GM12878 (cell line): Measurements from ENCODE around the gene SLX9. TPM values are rescaled to one million over a fixed set of nuclear protein-coding genes. Genes with fewer than 3 reads are reported as not detected.

Experiments used
- BHLHE40 ChIP-seq, 2 experiments: fragments of 450-650 bp in 1 of 2; IDR thresholded peaks; 2 replicates each; pipeline ENCODE4 v1.6.1; 2011 to 2017; ENCODE audit warnings: low read depth in 2 of 2, borderline replicate concordance in 1 of 2, improper control_type of control experiment in 1 of 2, low read length in 1 of 2, mild to moderate bottlenecking in 1 of 2
- BMI1 ChIP-seq: fragments of 450-650 bp; IDR thresholded peaks from 2 replicates; pipeline ENCODE4 v1.6.1; 2016; ENCODE audit warnings: mild to moderate bottlenecking, moderate library complexity, borderline replicate concordance
- CBFB ChIP-seq: IDR thresholded peaks from 2 replicates; pipeline ENCODE4 v1.6.1; 2016; ENCODE audit warnings: antibody characterized with exemption, low read depth
- EED ChIP-seq: sonication (generic); IDR thresholded peaks from 2 replicates; pipeline ENCODE4 v1.6.1; 2016; ENCODE audit warnings: antibody characterized with exemption, low read depth
- EGR1 ChIP-seq, 2 experiments: IDR thresholded peaks; 1 replicate in 1 of 2; 2 replicates in 1 of 2; pipeline ENCODE4 v1.6.1; 2011 to 2012; ENCODE audit warnings: low read depth in 2 of 2, low read length in 2 of 2, borderline replicate concordance in 1 of 2, mild to moderate bottlenecking in 1 of 2, moderate library complexity in 1 of 2
- ETV6 ChIP-seq, 2 experiments: fragments of 450-650 bp in 1 of 2; IDR thresholded peaks in 1 of 2; conservative IDR thresholded peaks in 1 of 2; 2 replicates each; pipeline ENCODE4 v1.6.1; 2014; ENCODE audit warnings: antibody characterized with exemption in 1 of 2, borderline replicate concordance in 1 of 2, low read depth in 1 of 2, mild to moderate bottlenecking in 1 of 2, moderate library complexity in 1 of 2
- EZH2 ChIP-seq: IDR thresholded peaks from 2 replicates; pipeline ENCODE4 v1.6.1; 2012; ENCODE audit warnings: low read depth, mild to moderate bottlenecking, control low read depth, inconsistent platforms, low read length, borderline replicate concordance; ENCODE audit not compliant: control insufficient read depth
- FOXM1 ChIP-seq: IDR thresholded peaks from 2 replicates; pipeline ENCODE4 v1.6.1; 2012; ENCODE audit warnings: low read depth, mild to moderate bottlenecking, inconsistent platforms, low read length, moderate library complexity
- IKZF1 ChIP-seq: fragments of 450-650 bp; conservative IDR thresholded peaks from 2 replicates; pipeline ENCODE4 v1.6.1; 2017; ENCODE audit warnings: antibody characterized with exemption, mild to moderate bottlenecking
- IKZF2 ChIP-seq, 2 experiments: fragments of 450-650 bp; IDR thresholded peaks; 2 replicates each; pipeline ENCODE4 v1.6.1; 2017; ENCODE audit warnings: mild to moderate bottlenecking in 2 of 2, moderate library complexity in 2 of 2
- KLF5 ChIP-seq: fragments of 450-650 bp; IDR thresholded peaks from 2 replicates; pipeline ENCODE4 v1.6.1; 2014; ENCODE audit warnings: mild to moderate bottlenecking; ENCODE audit not compliant: partially characterized antibody
- SIX5 ChIP-seq: IDR thresholded peaks from 2 replicates; pipeline ENCODE4 v1.6.1; 2011; ENCODE audit warnings: mild to moderate bottlenecking, low read depth, low read length, moderate library complexity; ENCODE audit not compliant: severe bottlenecking
- SMAD1 ChIP-seq: fragments of 450-650 bp; IDR thresholded peaks from 2 replicates; pipeline ENCODE4 v1.6.1; 2018; ENCODE audit warnings: mild to moderate bottlenecking, low read depth; ENCODE audit not compliant: partially characterized antibody
- SPI1 ChIP-seq: IDR thresholded peaks from 2 replicates; pipeline ENCODE4 v1.6.1; 2011; ENCODE audit warnings: low read depth, mild to moderate bottlenecking, low read length, moderate library complexity, borderline replicate concordance; ENCODE audit not compliant: insufficient read depth
- TAF1 ChIP-seq: IDR thresholded peaks from 2 replicates; pipeline ENCODE4 v1.6.1; 2011; ENCODE audit warnings: mild to moderate bottlenecking, low read depth, low read length, borderline replicate concordance
- ZNF24 ChIP-seq: fragments of 450-650 bp; IDR thresholded peaks from 2 replicates; pipeline ENCODE4 v1.6.1; 2017; ENCODE audit warnings: antibody characterized with exemption, mild to moderate bottlenecking
- polyA plus RNA-seq, 11 experiments: library from polyadenylated mRNA; depleted of rRNA in 4 of 11; unstranded in 6 of 11; stranded (reverse) in 5 of 11; fragments of >200 nt; fragmentation: Nextera tagmentation in 4 of 11; fragmentation: Illumina TruSeq in 1 of 11; extraction: Ambion mirVana in 4 of 11; extraction: Trizol in 1 of 11; gene quantifications; 1 replicate in 1 of 11; 2 replicates in 10 of 11; pipeline versions ENCODE4 v1.2.1 to v1.2.3, GENCODE V29; 2011 to 2016; ENCODE audit warnings: inconsistent platforms in 2 of 11, missing spikeins in 2 of 11, low read depth in 1 of 11
- total RNA-seq, 4 experiments: library from RNA; depleted of rRNA in 3 of 4; stranded (reverse); fragments of >200 nt in 3 of 4; fragmentation: Illumina TruSeq in 1 of 4; extraction: Trizol in 1 of 4; gene quantifications; 2 replicates each; pipeline versions ENCODE4 v1.2.1 to v1.2.3, GENCODE V29; 2013 to 2021
- TF ChIP-seq, protein P1 (sequence below): fragments of 450-650 bp; IDR thresholded peaks from 2 replicates; pipeline ENCODE4 v1.6.1; 2017; ENCODE audit warnings: mild to moderate bottlenecking, moderate library complexity
- TF ChIP-seq, protein P2 (sequence below): fragments of 450-650 bp; IDR thresholded peaks from 2 replicates; pipeline ENCODE4 v1.6.1; 2017; ENCODE audit warnings: mild to moderate bottlenecking, moderate library complexity
- TF ChIP-seq, protein P3 (sequence below): fragments of 450-650 bp; IDR thresholded peaks from 2 replicates; pipeline ENCODE4 v1.6.1; 2018; ENCODE audit warnings: borderline replicate concordance, mild to moderate bottlenecking; ENCODE audit not compliant: partially characterized antibody

Gene SLX9
- total and polyA plus RNA-seq, 10 of the 15 experiments (the other 5 are each of a cell fraction or from before 2014, with no cell fraction given): 0.69 to 81.3 (median 33.9) TPM

DNA sequence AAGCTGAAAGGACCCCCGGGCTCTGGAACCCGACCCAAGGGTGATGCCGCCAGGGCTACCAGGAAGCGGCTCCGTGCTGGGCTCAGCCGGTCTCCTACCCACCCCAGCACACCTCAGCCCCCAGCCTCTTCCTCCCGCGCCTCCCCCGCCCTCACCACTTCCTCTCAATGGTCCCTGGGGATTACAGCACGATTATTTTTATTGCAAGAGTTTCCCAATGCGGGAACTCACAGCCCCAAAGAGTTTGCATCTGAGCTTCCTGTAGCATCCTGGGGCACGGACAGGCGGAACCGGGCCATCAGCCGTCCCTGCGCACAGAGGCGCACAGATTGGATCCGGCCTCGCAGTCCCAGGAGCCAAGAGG, 8.7 kb upstream of the SLX9 start (continued):
- TF ChIP-seq, protein P1, sequence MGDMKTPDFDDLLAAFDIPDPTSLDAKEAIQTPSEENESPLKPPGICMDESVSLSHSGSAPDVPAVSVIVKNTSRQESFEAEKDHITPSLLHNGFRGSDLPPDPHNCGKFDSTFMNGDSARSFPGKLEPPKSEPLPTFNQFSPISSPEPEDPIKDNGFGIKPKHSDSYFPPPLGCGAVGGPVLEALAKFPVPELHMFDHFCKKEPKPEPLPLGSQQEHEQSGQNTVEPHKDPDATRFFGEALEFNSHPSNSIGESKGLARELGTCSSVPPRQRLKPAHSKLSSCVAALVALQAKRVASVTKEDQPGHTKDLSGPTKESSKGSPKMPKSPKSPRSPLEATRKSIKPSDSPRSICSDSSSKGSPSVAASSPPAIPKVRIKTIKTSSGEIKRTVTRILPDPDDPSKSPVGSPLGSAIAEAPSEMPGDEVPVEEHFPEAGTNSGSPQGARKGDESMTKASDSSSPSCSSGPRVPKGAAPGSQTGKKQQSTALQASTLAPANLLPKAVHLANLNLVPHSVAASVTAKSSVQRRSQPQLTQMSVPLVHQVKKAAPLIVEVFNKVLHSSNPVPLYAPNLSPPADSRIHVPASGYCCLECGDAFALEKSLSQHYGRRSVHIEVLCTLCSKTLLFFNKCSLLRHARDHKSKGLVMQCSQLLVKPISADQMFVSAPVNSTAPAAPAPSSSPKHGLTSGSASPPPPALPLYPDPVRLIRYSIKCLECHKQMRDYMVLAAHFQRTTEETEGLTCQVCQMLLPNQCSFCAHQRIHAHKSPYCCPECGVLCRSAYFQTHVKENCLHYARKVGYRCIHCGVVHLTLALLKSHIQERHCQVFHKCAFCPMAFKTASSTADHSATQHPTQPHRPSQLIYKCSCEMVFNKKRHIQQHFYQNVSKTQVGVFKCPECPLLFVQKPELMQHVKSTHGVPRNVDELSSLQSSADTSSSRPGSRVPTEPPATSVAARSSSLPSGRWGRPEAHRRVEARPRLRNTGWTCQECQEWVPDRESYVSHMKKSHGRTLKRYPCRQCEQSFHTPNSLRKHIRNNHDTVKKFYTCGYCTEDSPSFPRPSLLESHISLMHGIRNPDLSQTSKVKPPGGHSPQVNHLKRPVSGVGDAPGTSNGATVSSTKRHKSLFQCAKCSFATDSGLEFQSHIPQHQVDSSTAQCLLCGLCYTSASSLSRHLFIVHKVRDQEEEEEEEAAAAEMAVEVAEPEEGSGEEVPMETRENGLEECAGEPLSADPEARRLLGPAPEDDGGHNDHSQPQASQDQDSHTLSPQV: no peak
- TF ChIP-seq BMI1 (no peak), CBFB (peak; percentile 69), KLF5 (no peak), SPI1 (peak; percentile 58; the same call in 1 of the 2 replicates), EGR1 (IDR thresholded peaks at IDR 0.05; ENCODE audit: borderline replicate concordance in 1 of 2, low read depth in 2 of 2, low read length in 2 of 2) (peak in 1 of 2 experiments; percentile 96; a peak in 2 of 3 replicates), TAF1 (0 out of 2 replicates have a peak, but pooled peaks have one; percentile 6), FOXM1 (no peak), SMAD1 (peak; percentile 30), IKZF2 (IDR thresholded peaks at IDR 0.05) (peak; percentile 14 to 62; a peak in 2 of 4 replicates), IKZF1 (0 out of 2 replicates have a peak, but pooled peaks have one; percentile 76), ETV6 (conservative IDR thresholded peaks at IDR 0.05 in 1 of 2, IDR thresholded peaks at IDR 0.05 in 1 of 2; ENCODE audit: borderline replicate concordance in 1 of 2, low read depth in 1 of 2) (peak in 1 of 2 experiments; percentile 77; a peak in 2 of 4 replicates), EZH2 (no peak), SIX5 (no peak), ZNF24 (no peak), BHLHE40 (IDR thresholded peaks at IDR 0.05; ENCODE audit: borderline replicate concordance in 1 of 2, low read depth in 2 of 2, low read length in 1 of 2) (peak; percentile 41 to 58; a peak in 2 of 4 replicates), EED (no peak)
- TF ChIP-seq, protein P2, sequence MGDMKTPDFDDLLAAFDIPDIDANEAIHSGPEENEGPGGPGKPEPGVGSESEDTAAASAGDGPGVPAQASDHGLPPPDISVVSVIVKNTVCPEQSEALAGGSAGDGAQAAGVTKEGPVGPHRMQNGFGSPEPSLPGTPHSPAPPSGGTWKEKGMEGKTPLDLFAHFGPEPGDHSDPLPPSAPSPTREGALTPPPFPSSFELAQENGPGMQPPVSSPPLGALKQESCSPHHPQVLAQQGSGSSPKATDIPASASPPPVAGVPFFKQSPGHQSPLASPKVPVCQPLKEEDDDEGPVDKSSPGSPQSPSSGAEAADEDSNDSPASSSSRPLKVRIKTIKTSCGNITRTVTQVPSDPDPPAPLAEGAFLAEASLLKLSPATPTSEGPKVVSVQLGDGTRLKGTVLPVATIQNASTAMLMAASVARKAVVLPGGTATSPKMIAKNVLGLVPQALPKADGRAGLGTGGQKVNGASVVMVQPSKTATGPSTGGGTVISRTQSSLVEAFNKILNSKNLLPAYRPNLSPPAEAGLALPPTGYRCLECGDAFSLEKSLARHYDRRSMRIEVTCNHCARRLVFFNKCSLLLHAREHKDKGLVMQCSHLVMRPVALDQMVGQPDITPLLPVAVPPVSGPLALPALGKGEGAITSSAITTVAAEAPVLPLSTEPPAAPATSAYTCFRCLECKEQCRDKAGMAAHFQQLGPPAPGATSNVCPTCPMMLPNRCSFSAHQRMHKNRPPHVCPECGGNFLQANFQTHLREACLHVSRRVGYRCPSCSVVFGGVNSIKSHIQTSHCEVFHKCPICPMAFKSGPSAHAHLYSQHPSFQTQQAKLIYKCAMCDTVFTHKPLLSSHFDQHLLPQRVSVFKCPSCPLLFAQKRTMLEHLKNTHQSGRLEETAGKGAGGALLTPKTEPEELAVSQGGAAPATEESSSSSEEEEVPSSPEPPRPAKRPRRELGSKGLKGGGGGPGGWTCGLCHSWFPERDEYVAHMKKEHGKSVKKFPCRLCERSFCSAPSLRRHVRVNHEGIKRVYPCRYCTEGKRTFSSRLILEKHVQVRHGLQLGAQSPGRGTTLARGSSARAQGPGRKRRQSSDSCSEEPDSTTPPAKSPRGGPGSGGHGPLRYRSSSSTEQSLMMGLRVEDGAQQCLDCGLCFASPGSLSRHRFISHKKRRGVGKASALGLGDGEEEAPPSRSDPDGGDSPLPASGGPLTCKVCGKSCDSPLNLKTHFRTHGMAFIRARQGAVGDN: no peak
- TF ChIP-seq, protein P3, sequence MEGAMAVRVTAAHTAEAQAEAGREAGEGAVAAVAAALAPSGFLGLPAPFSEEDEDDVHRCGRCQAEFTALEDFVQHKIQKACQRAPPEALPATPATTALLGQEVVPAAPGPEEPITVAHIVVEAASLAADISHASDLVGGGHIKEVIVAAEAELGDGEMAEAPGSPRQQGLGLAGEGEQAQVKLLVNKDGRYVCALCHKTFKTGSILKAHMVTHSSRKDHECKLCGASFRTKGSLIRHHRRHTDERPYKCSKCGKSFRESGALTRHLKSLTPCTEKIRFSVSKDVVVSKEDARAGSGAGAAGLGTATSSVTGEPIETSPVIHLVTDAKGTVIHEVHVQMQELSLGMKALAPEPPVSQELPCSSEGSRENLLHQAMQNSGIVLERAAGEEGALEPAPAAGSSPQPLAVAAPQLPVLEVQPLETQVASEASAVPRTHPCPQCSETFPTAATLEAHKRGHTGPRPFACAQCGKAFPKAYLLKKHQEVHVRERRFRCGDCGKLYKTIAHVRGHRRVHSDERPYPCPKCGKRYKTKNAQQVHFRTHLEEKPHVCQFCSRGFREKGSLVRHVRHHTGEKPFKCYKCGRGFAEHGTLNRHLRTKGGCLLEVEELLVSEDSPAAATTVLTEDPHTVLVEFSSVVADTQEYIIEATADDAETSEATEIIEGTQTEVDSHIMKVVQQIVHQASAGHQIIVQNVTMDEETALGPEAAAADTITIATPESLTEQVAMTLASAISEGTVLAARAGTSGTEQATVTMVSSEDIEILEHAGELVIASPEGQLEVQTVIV: no peak
